ENCODE results near the gene ZMIZ1. TPM values are rescaled to one million over a fixed set of nuclear protein-coding genes. Genes with fewer than 3 reads are reported as not detected.
A peak's percentile ranks its signal among the peaks of the same experiment; 100 is the strongest.

The ZMIZ1 gene
- total RNA-seq, 4 donors from 2014 or later: 71.9 to 104 (median 79.5) TPM

DNA sequence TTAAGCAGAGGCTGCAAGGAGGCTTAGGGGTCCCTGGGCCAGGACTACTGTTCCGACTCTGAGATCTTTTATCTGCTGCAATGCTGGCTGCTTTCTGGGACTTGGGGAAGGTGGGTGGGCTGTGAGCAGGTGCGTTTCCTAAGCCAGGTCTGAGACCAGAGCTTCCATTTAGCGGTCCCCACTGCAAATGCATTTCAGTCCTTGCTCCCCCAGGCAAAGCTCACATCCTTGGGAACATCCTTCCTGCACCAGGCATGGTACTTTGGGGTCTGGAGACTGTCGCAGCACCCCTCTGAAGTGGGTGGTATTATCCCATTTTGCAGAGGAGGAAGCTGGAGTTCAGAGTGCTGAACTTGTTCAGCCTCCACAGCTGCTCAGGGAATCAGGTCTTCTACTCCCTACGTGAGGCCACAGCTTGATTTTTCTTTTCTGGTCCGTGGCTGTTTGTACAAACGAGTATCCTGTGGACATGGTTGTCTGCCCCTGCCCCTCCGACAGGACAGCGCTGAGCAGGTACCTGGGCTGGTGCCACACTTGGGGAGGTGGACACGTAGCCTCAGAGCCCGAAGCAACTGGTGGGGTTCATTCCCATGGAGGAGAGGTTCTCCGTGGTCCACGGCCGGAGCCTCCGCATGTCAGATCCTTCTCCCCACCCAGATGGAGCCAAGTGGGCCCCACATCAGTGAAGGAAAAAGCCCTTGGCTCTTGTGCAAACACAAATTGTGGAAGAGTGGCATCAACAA is 20.0 kb downstream of the ZMIZ1 start:
- TF ChIP-seq EP300 (IDR thresholded peaks at IDR 0.05): no peak
- TF ChIP-seq, protein P1, sequence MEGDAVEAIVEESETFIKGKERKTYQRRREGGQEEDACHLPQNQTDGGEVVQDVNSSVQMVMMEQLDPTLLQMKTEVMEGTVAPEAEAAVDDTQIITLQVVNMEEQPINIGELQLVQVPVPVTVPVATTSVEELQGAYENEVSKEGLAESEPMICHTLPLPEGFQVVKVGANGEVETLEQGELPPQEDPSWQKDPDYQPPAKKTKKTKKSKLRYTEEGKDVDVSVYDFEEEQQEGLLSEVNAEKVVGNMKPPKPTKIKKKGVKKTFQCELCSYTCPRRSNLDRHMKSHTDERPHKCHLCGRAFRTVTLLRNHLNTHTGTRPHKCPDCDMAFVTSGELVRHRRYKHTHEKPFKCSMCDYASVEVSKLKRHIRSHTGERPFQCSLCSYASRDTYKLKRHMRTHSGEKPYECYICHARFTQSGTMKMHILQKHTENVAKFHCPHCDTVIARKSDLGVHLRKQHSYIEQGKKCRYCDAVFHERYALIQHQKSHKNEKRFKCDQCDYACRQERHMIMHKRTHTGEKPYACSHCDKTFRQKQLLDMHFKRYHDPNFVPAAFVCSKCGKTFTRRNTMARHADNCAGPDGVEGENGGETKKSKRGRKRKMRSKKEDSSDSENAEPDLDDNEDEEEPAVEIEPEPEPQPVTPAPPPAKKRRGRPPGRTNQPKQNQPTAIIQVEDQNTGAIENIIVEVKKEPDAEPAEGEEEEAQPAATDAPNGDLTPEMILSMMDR (IDR thresholded peaks at IDR 0.05): no peak
- TF ChIP-seq POLR2A (IDR thresholded peaks at IDR 0.05): no peak
- TF ChIP-seq POLR2AphosphoS5 (IDR thresholded peaks at IDR 0.05): no peak
- 71% methylated on average over 12 of the region's 15 CpGs for WGBS
- Histone ChIP-seq H3K27ac (peak overlapping the region; percentile 71), H3K4me1 (peaks cover 96% of the 10 kb centered on the region), H3K27me3 (no peaks in the 10 kb centered on the region), H3K4me3 (no peak overlapping the region), H3K9me3 (no peaks in the 10 kb centered on the region), H3K36me3 (no peaks in the 10 kb centered on the region)
- DNase-seq (ENCODE audit: low spot score in 2 of 2): no peak

DNA sequence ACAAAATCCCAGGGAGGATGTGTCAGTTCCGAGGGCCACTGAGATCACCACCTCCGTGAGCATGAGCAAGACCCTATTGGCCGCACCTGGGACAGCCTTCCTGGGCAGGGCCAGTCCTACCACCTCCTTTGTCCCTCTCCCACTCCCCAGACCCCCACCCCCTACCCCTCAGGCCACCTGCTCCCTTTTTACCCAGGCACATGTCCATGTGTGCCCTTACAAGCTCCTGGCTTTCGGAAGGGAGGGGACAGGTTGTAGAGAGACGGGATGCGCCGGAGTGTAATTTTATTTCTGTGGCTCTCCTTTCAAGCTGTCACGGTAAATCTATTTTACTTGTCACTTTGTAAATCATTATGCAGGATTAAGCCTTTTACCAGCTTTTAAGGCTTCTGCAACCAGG is 20.9 kb downstream of the ZMIZ1 start:
- H3K4me3 ChIP-seq: no peak overlapping the region
- H3K4me1 ChIP-seq: peaks cover 96% of the 10 kb centered on the region
- H3K9me3 ChIP-seq: no peaks in the 10 kb centered on the region
- no peak overlapping the region for H3K27ac ChIP-seq
- H3K27me3 ChIP-seq: no peaks in the 10 kb centered on the region
- TF ChIP-seq, protein P1 (IDR thresholded peaks at IDR 0.05): no peak
- no peak for TF ChIP-seq EP300 (IDR thresholded peaks at IDR 0.05)
- no peak for TF ChIP-seq POLR2AphosphoS5 (IDR thresholded peaks at IDR 0.05)
- TF ChIP-seq POLR2A (IDR thresholded peaks at IDR 0.05): no peak
- WGBS: 83% methylated on average over 7 of the region's 8 CpGs
- no peaks in the 10 kb centered on the region for H3K36me3 ChIP-seq
- DNase-seq (ENCODE audit: low spot score in 2 of 2): no peak

DNA sequence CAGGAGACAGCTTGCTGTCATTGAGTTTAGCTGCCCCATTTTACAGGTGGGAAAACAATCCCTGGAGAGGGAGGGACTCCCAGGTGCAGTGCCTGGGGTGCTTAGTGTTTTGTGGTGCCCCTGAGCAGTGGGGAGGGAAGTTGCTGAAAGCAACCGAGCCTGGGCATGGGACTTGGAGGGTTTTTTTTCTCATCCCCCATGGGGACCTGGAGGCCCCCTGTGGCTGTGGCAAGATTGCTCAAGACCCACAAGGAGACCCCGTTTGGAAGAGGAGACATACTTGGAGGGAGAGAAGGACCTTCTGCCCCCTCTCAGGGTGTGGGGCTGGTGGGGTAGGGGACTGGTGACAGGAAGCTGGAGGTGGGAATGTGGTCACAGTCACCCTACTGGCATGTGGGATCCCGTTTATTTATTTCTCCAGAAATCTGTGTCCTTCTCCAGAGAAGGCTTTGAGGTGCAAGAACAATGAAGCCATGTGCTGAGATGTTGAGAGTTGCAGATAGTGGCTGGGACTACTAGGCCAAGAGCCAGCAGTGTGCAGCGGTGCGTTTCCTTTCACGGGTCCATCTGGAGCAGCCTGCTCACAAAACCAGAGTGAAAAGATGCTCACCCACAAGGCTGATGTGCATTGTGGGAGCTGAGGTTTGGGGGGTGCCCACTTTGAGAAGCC is 21.5 kb downstream of the ZMIZ1 start:
- H3K36me3 ChIP-seq: no peaks in the 10 kb centered on the region
- H3K9me3 ChIP-seq: no peaks in the 10 kb centered on the region
- no peaks in the 10 kb centered on the region for H3K27me3 ChIP-seq
- H3K27ac ChIP-seq: peak overlapping the region; percentile 5
- DNase-seq (ENCODE audit: low spot score in 2 of 2): no peak
- H3K4me1 ChIP-seq: peaks cover 96% of the 10 kb centered on the region
- 51% methylated on average over 6 of the region's 6 CpGs for WGBS
- no peak overlapping the region for H3K4me3 ChIP-seq
- TF ChIP-seq POLR2A (IDR thresholded peaks at IDR 0.05) (no peak), POLR2AphosphoS5 (IDR thresholded peaks at IDR 0.05) (no peak), EP300 (IDR thresholded peaks at IDR 0.05) (no peak)
- TF ChIP-seq, protein P1 (IDR thresholded peaks at IDR 0.05): no peak

DNA sequence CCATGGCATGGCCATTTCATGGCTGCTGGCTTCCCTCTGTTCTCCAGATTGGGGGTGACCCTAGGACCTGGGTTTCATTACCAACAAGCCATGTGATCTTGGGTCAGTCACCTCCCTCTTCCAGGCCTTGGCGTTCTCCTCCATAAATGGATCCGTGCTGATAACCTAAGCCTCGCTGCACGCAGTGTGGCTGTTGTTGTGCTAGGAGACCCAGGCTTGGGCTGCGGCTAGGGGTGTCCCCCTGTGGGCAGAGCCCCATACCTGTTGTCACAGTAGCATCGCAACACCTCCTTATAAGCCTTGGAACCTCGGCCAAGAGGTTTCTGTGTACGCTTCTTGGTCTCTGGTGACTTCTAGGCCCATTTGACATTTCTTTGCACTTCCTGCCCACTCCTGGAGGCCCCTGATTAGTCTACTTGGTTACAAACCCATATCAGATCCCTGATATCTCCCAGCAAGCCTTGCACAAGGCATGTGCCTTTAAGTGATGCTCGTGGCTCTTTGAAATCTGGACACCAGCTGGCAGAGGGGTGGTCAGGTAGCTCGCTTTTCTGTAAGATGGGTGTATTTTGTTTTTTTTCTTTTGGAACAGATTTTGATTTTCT is 23.6 kb downstream of the ZMIZ1 start:
- no peak for TF ChIP-seq POLR2A (IDR thresholded peaks at IDR 0.05)
- TF ChIP-seq EP300 (IDR thresholded peaks at IDR 0.05): no peak
- TF ChIP-seq, protein P1 (IDR thresholded peaks at IDR 0.05): no peak
- no peak for TF ChIP-seq POLR2AphosphoS5 (IDR thresholded peaks at IDR 0.05)
- H3K4me1 ChIP-seq: peaks cover 96% of the 10 kb centered on the region
- peak overlapping the region; percentile 61 for H3K27ac ChIP-seq
- no peaks in the 10 kb centered on the region for H3K9me3 ChIP-seq
- H3K36me3 ChIP-seq: no peaks in the 10 kb centered on the region
- 79% methylated on average over 9 of the region's 10 CpGs for WGBS
- no peak for DNase-seq (ENCODE audit: low spot score in 2 of 2)
- H3K27me3 ChIP-seq: no peaks in the 10 kb centered on the region
- H3K4me3 ChIP-seq: no peak overlapping the region

Measured in suprapubic skin (tissue), 4 donors.